Naive B cell (primary cell): ENCODE data around the gene SMCO4. TPM values are rescaled to one million over a fixed set of nuclear protein-coding genes. Genes with fewer than 3 reads are reported as not detected.

Experiments used
- ATAC-seq, 2 donors: fragments of 150-1000 bp; cut with Tn5 transposase; 2 replicates each; pipeline ENCODE4 v1.10.0; 2021; ENCODE audit warnings: low read depth in 2 of 2, mild to moderate bottlenecking in 2 of 2, moderate library complexity in 2 of 2
- DNase-seq: peaks from one replicate; pipeline ENCODE4 v3.0.0; 2022
- H3K27ac Mint-ChIP-seq, 6 donors: one replicate each; pipeline ENCODE4 v1.8.0; 2020 to 2022; ENCODE audit warnings: mild to moderate bottlenecking in 6 of 6, mixed read lengths in 6 of 6, moderate library complexity in 5 of 6, inconsistent platforms in 2 of 6
- H3K27me3 Mint-ChIP-seq, 3 donors: one replicate each; pipeline ENCODE4 v1.8.0; 2021 to 2022; ENCODE audit warnings: mixed read lengths in 3 of 3, mild to moderate bottlenecking in 1 of 3
- H3K36me3 Mint-ChIP-seq, 2 donors: one replicate each; pipeline ENCODE4 v1.8.0; 2020 to 2022; ENCODE audit warnings: mixed read lengths in 2 of 2, inconsistent platforms in 1 of 2, mild to moderate bottlenecking in 1 of 2
- H3K4me1 Mint-ChIP-seq, 3 donors: one replicate each; pipeline ENCODE4 v1.8.0; 2020 to 2022; ENCODE audit warnings: mixed read lengths in 3 of 3, inconsistent platforms in 1 of 3, mild to moderate bottlenecking in 1 of 3, moderate library complexity in 1 of 3
- H3K4me3 Mint-ChIP-seq, 8 donors: one replicate each; pipeline ENCODE4 v1.8.0; 2020 to 2022; ENCODE audit warnings: mild to moderate bottlenecking in 8 of 8, mixed read lengths in 8 of 8, moderate library complexity in 8 of 8, inconsistent platforms in 2 of 8
- H3K9me3 Mint-ChIP-seq, 7 donors: one replicate each; pipeline ENCODE4 v1.8.0; 2020 to 2022; ENCODE audit warnings: mixed read lengths in 7 of 7, mild to moderate bottlenecking in 5 of 7, inconsistent platforms in 2 of 7, moderate library complexity in 1 of 7
- polyA plus RNA-seq, 6 donors: library from polyadenylated mRNA; unstranded; fragments of 300-500 nt; fragmentation: Illumina TruSeq; gene quantifications; one replicate each; pipeline ENCODE4 v1.2.3, GENCODE V29; 2021; ENCODE audit warnings: low read depth in 6 of 6

The SMCO4 gene
- polyA plus RNA-seq, 6 donors from 2014 or later = 1.2 to 63.3 (median 2.7) TPM; not detected in 1

DNA sequence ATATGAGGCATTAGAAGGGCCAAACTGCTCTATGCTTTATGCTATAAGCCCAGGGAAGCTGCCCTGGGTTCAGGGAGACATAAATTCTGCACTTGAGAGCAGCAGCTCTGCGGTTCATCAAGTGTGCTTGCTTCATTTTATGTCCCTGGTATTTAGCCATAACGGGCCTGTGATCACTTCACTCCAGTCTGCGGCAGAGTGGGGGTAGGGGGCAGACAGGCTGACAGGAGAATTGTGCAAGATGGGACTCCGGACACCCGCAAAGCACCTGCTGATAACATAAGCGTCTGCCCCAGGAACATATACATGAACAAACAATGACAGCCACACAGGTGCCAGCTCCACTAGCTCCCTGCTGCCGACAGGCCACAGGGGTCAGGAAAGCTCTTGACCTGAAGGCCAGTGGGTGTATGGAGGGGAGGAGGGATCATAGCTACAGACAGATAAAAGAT lies 56.1 kb downstream of the SMCO4 start:
- no peak overlapping the region for H3K27ac Mint-ChIP-seq
- peaks cover 0 to 4% (median 0%) of the 10 kb centered on the region in 3 donors for H3K4me1 Mint-ChIP-seq
- H3K9me3 Mint-ChIP-seq = no peaks in the 10 kb centered on the region
- ATAC-seq (no peak), DNase-seq (no peak)
- no peaks in the 10 kb centered on the region for H3K27me3 Mint-ChIP-seq
- H3K36me3 Mint-ChIP-seq = no peaks in the 10 kb centered on the region
- H3K4me3 Mint-ChIP-seq = no peak overlapping the region

GRCh38 chr11:93485983-93486382 lies 57.2 kb downstream of the SMCO4 start:
- H3K4me1 Mint-ChIP-seq = peaks cover 0 to 4% (median 0%) of the 10 kb centered on the region in 3 donors
- no peaks in the 10 kb centered on the region for H3K27me3 Mint-ChIP-seq
- H3K27ac Mint-ChIP-seq = no peak overlapping the region
- DNase-seq (no peak), ATAC-seq (no peak)
- H3K9me3 Mint-ChIP-seq = no peaks in the 10 kb centered on the region
- no peak overlapping the region for H3K4me3 Mint-ChIP-seq
- no peaks in the 10 kb centered on the region for H3K36me3 Mint-ChIP-seq

DNA sequence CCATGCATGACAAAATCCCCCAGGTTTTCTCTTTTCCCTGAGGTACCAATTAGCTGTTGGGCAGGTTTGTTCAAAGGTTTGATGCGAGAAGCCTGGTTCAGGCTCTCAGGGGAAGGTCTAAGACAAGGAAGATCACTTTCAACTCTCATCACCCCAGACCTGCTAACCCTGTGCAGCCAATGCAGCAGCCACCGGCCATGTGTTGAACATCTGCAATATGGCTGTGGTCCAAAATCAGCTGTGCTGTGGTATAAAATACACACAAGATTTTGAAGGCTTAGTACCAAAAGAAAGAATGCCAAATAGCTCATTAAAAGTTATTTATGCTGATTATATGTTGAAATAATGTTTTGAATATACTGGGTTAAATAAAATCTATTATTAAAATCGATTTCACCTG lies 58.5 kb downstream of the SMCO4 start:
- peaks cover 0 to 4% (median 0%) of the 10 kb centered on the region in 3 donors for H3K4me1 Mint-ChIP-seq
- no peak for DNase-seq
- no peaks in the 10 kb centered on the region for H3K9me3 Mint-ChIP-seq
- H3K4me3 Mint-ChIP-seq = no peak overlapping the region
- ATAC-seq = no peak
- no peaks in the 10 kb centered on the region for H3K27me3 Mint-ChIP-seq
- no peak overlapping the region for H3K27ac Mint-ChIP-seq
- no peaks in the 10 kb centered on the region for H3K36me3 Mint-ChIP-seq

- H3K4me3 Mint-ChIP-seq = no peak overlapping the region
- no peak overlapping the region for H3K27ac Mint-ChIP-seq
- H3K36me3 Mint-ChIP-seq = no peaks in the 10 kb centered on the region
- no peak for ATAC-seq
- no peak for DNase-seq
- peaks cover 0 to 4% (median 0%) of the 10 kb centered on the region in 3 donors for H3K4me1 Mint-ChIP-seq
- H3K9me3 Mint-ChIP-seq = no peaks in the 10 kb centered on the region
- H3K27me3 Mint-ChIP-seq = no peaks in the 10 kb centered on the region
These were observed 60.6 kb downstream of the SMCO4 start for GRCh38 chr11:93482556-93482955.

- Mint-ChIP-seq H3K36me3 (no peaks in the 10 kb centered on the region), H3K4me1 (peaks cover 0 to 4% (median 0%) of the 10 kb centered on the region in 3 donors), H3K27me3 (no peaks in the 10 kb centered on the region), H3K4me3 (no peak overlapping the region), H3K27ac (no peak overlapping the region), H3K9me3 (no peaks in the 10 kb centered on the region)
- DNase-seq = no peak
- no peak for ATAC-seq
These were observed 61.5 kb downstream of the SMCO4 start for GRCh38 chr11:93481696-93482095.

- ATAC-seq (no peak), DNase-seq (no peak)
- H3K27ac Mint-ChIP-seq = no peak overlapping the region
- H3K4me1 Mint-ChIP-seq = peaks cover 0 to 4% (median 0%) of the 10 kb centered on the region in 3 donors
- no peaks in the 10 kb centered on the region for H3K9me3 Mint-ChIP-seq
- no peaks in the 10 kb centered on the region for H3K27me3 Mint-ChIP-seq
- no peaks in the 10 kb centered on the region for H3K36me3 Mint-ChIP-seq
- no peak overlapping the region for H3K4me3 Mint-ChIP-seq
These were observed 61.9 kb downstream of the SMCO4 start for GRCh38 chr11:93481279-93481678.

DNA sequence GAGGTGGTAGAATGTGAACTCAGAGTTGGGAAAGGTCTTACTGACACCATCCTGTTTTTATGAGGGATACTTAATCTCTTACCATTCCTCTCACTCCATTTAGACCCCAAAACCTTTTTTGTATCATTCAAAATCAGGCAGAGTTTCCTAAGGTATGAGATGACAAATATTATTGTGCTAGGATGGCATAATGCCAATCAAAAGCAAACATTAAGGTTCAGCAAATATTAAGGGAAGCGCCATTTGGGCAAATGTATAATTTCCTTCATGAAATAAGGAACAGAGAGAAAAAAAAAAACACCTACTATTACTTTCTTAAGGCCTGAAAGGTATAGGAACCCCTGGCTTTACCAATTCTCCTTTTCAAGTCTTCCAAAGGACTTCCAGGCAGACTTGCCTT lies 62.4 kb downstream of the SMCO4 start:
- no peaks in the 10 kb centered on the region for H3K36me3 Mint-ChIP-seq
- H3K4me1 Mint-ChIP-seq = peaks cover 0 to 4% (median 0%) of the 10 kb centered on the region in 3 donors
- H3K27me3 Mint-ChIP-seq = no peaks in the 10 kb centered on the region
- ATAC-seq (no peak), DNase-seq (no peak)
- H3K4me3 Mint-ChIP-seq = no peak overlapping the region
- H3K9me3 Mint-ChIP-seq = no peaks in the 10 kb centered on the region
- H3K27ac Mint-ChIP-seq = no peak overlapping the region

DNA sequence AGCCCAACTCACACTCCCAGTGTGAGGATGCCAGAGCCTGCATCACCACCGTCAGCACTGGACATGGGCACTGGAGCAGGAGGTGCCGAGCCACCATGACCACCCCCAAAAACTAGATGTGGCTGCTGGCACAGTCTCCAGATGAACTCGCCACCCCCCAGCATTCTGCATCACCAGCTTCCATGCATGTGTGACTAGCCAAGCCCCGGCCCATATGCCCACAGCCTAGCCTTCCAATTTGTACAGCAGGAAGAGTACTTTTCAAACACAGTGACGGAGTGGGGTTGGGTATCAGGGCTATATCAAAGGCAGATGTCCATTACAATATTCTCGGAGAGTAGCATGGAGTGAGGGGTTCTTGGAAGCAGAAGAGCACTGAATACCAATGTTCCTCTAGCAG lies 62.9 kb downstream of the SMCO4 start:
- H3K27ac Mint-ChIP-seq = no peak overlapping the region
- no peak for DNase-seq
- no peak for ATAC-seq
- H3K27me3 Mint-ChIP-seq = no peaks in the 10 kb centered on the region
- no peaks in the 10 kb centered on the region for H3K36me3 Mint-ChIP-seq
- peaks cover 0 to 4% (median 0%) of the 10 kb centered on the region in 3 donors for H3K4me1 Mint-ChIP-seq
- no peak overlapping the region for H3K4me3 Mint-ChIP-seq
- no peaks in the 10 kb centered on the region for H3K9me3 Mint-ChIP-seq

GRCh38 chr11:93478841-93479240 lies 64.3 kb downstream of the SMCO4 start:
- Mint-ChIP-seq H3K27me3 (no peaks in the 10 kb centered on the region), H3K27ac (no peak overlapping the region)
- ATAC-seq = no peak

GRCh38 chr11:93477684-93478234 lies 65.4 kb downstream of the SMCO4 start:
- H3K4me3 Mint-ChIP-seq = no peak overlapping the region
- no peak for DNase-seq
- ATAC-seq = no peak
- H3K9me3 Mint-ChIP-seq = no peaks in the 10 kb centered on the region
- peaks cover 0 to 4% (median 0%) of the 10 kb centered on the region in 3 donors for H3K4me1 Mint-ChIP-seq
- H3K36me3 Mint-ChIP-seq = no peaks in the 10 kb centered on the region
- H3K27ac Mint-ChIP-seq = no peak overlapping the region
- peaks cover 0 to 3% (median 0%) of the 10 kb centered on the region in 3 donors for H3K27me3 Mint-ChIP-seq

More at GRCh38 chr11:93478841-93479240, 64.3 kb downstream of the SMCO4 start:
- no peaks in the 10 kb centered on the region for H3K36me3 Mint-ChIP-seq
- no peak overlapping the region for H3K4me3 Mint-ChIP-seq
- DNase-seq = no peak
- peaks cover 0 to 4% (median 0%) of the 10 kb centered on the region in 3 donors for H3K4me1 Mint-ChIP-seq
- H3K9me3 Mint-ChIP-seq = no peaks in the 10 kb centered on the region

GRCh38 chr11:93476796-93477195 lies 66.4 kb downstream of the SMCO4 start:
- no peak overlapping the region for H3K27ac Mint-ChIP-seq
- no peak overlapping the region for H3K4me3 Mint-ChIP-seq
- DNase-seq (no peak), ATAC-seq (no peak)
- H3K4me1 Mint-ChIP-seq = no peaks in the 10 kb centered on the region
- no peaks in the 10 kb centered on the region for H3K36me3 Mint-ChIP-seq
- H3K27me3 Mint-ChIP-seq = peaks cover 0 to 3% (median 0%) of the 10 kb centered on the region in 3 donors
- H3K9me3 Mint-ChIP-seq = no peaks in the 10 kb centered on the region

DNA sequence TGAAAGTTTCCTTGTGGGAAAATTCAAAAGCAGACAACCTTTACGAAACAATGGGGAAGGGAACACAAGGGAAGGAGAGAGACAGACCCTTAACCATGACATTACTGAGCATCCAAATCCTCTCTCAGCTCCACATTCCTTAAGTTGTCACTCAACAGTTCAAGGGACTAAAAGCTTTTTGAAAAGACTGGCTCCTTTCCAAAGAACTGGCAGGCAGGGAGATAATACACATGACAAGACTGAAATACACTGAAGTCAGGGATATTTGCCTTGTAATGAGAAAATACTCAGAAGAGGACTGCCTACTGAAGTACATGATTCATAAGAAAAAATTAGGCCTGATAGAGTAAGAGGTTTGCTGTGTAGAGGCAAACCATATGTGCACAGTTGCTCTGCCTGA lies 69.1 kb downstream of the SMCO4 start:
- no peaks in the 10 kb centered on the region for H3K4me1 Mint-ChIP-seq
- H3K36me3 Mint-ChIP-seq = no peaks in the 10 kb centered on the region
- no peak for DNase-seq
- no peak overlapping the region for H3K4me3 Mint-ChIP-seq
- ATAC-seq = no peak
- peaks cover 0 to 3% (median 0%) of the 10 kb centered on the region in 3 donors for H3K27me3 Mint-ChIP-seq
- H3K9me3 Mint-ChIP-seq = no peaks in the 10 kb centered on the region
- no peak overlapping the region for H3K27ac Mint-ChIP-seq

- DNase-seq = no peak
- no peaks in the 10 kb centered on the region for H3K27me3 Mint-ChIP-seq
- no peaks in the 10 kb centered on the region for H3K4me1 Mint-ChIP-seq
- no peak overlapping the region for H3K4me3 Mint-ChIP-seq
- peaks cover 0 to 6% (median 0%) of the 10 kb centered on the region in 7 donors for H3K9me3 Mint-ChIP-seq
- no peak overlapping the region for H3K27ac Mint-ChIP-seq
- ATAC-seq = no peak
- no peaks in the 10 kb centered on the region for H3K36me3 Mint-ChIP-seq
These were observed 74.9 kb downstream of the SMCO4 start for GRCh38 chr11:93468290-93468689.

GRCh38 chr11:93467054-93467453 lies 76.1 kb downstream of the SMCO4 start:
- H3K9me3 Mint-ChIP-seq = peaks cover 0 to 19% (median 4%) of the 10 kb centered on the region in 7 donors

More at GRCh38 chr11:93467054-93467453, 76.1 kb downstream of the SMCO4 start:
- ATAC-seq = no peak
- no peaks in the 10 kb centered on the region for H3K27me3 Mint-ChIP-seq
- H3K4me1 Mint-ChIP-seq = no peaks in the 10 kb centered on the region
- H3K4me3 Mint-ChIP-seq = no peak overlapping the region
- no peak overlapping the region for H3K27ac Mint-ChIP-seq
- DNase-seq = no peak
- no peaks in the 10 kb centered on the region for H3K36me3 Mint-ChIP-seq
